HepG2 (cell line): ENCODE measurements around the gene ASAP2. TPM values are rescaled to one million over a fixed set of nuclear protein-coding genes. Genes with fewer than 3 reads are reported as not detected.

Experiments used
- FOXC1 ChIP-seq: sonication (generic); formaldehyde crosslinking; IDR thresholded peaks from 2 replicates; pipeline ENCODE4 v1.8.0; 2022; ENCODE audit warnings: mild to moderate bottlenecking, missing genetic modification reagents, borderline replicate concordance
- HOXA5 ChIP-seq: sonication (generic); formaldehyde crosslinking; IDR thresholded peaks from 2 replicates; pipeline ENCODE4 v1.4.0; 2020; ENCODE audit warnings: missing genetic modification reagents
- MBD4 ChIP-seq: IDR thresholded peaks from 2 replicates; pipeline ENCODE4 v1.6.1; 2012; ENCODE audit warnings: low read length, inconsistent platforms, borderline replicate concordance
- PAWR ChIP-seq: sonication (generic); formaldehyde crosslinking; IDR thresholded peaks from 2 replicates; pipeline ENCODE4 v1.4.0; 2020; ENCODE audit warnings: missing genetic modification reagents, mild to moderate bottlenecking, borderline replicate concordance
- RORA ChIP-seq: sonication (generic); formaldehyde crosslinking; IDR thresholded peaks from 2 replicates; pipeline ENCODE4 v1.5.0; 2020; ENCODE audit warnings: mild to moderate bottlenecking, missing genetic modification reagents, moderate library complexity
- THAP7 ChIP-seq: sonication (generic); formaldehyde crosslinking; IDR thresholded peaks from 2 replicates; pipeline ENCODE4 v1.8.1; 2023; ENCODE audit warnings: mild to moderate bottlenecking, missing genetic modification reagents
- ZNF124 ChIP-seq: sonication (generic); formaldehyde crosslinking; IDR thresholded peaks from 2 replicates; pipeline ENCODE4 v1.4.0; 2020; ENCODE audit warnings: missing genetic modification reagents
- ZNF326 ChIP-seq: sonication (generic); formaldehyde crosslinking; IDR thresholded peaks from 2 replicates; pipeline ENCODE4 v1.4.0; 2020; ENCODE audit warnings: missing genetic modification reagents, borderline replicate concordance
- ZNF484 ChIP-seq: sonication (generic); formaldehyde crosslinking; IDR thresholded peaks from 2 replicates; pipeline ENCODE4 v1.5.1; 2020; ENCODE audit warnings: mild to moderate bottlenecking, low read depth, missing genetic modification reagents, borderline replicate concordance
- ZNF567 ChIP-seq: sonication (generic); formaldehyde crosslinking; IDR thresholded peaks from 2 replicates; pipeline ENCODE4 v1.8.1; 2023; ENCODE audit warnings: mild to moderate bottlenecking, missing genetic modification reagents, borderline replicate concordance
- ZNF639 ChIP-seq: conservative IDR thresholded peaks from 2 replicates; pipeline ENCODE4 v1.6.1; 2018; ENCODE audit warnings: missing genetic modification reagents
- ZNF761 ChIP-seq: sonication (generic); formaldehyde crosslinking; conservative IDR thresholded peaks from 2 replicates; pipeline ENCODE4 v1.4.0; 2020; ENCODE audit warnings: mild to moderate bottlenecking, missing genetic modification reagents
- polyA plus RNA-seq, 8 experiments: library from polyadenylated mRNA; depleted of rRNA in 3 of 8; stranded (reverse) in 7 of 8; unstranded in 1 of 8; fragments of >200 nt; fragmentation: Illumina TruSeq in 4 of 8; extraction: Trizol in 4 of 8; gene quantifications; 2 replicates each; pipeline versions ENCODE4 v1.2.1 to v1.2.3, GENCODE V29; 2011 to 2016; ENCODE audit warnings: low read depth in 4 of 8, missing spikeins in 1 of 8, mixed read lengths in 1 of 8; ENCODE audit not compliant: insufficient read depth in 1 of 8
- total RNA-seq, 5 experiments: library from RNA; depleted of rRNA; stranded (reverse); fragments of >200 nt; fragmentation: Illumina TruSeq; extraction: Trizol; gene quantifications; 2 replicates each; pipeline ENCODE4 v1.2.3, GENCODE V29; 2016; ENCODE audit warnings: low read depth in 1 of 5
- TF ChIP-seq, protein P1 (sequence below): sonication (generic); formaldehyde crosslinking; IDR thresholded peaks from 2 replicates; pipeline ENCODE4 v1.9.0; 2021; ENCODE audit warnings: mild to moderate bottlenecking, missing genetic modification reagents
- TF ChIP-seq, protein P2 (sequence below): sonication (generic); formaldehyde crosslinking; IDR thresholded peaks from 2 replicates; pipeline ENCODE4 v1.5.0; 2020; ENCODE audit warnings: missing genetic modification reagents
- TF ChIP-seq, protein P3 (sequence below): IDR thresholded peaks from 2 replicates; pipeline ENCODE4 v1.6.1; 2012; ENCODE audit warnings: low read depth, low read length, improper control_type of control experiment
- TF ChIP-seq, protein P4 (sequence below): sonication (generic); formaldehyde crosslinking; IDR thresholded peaks from 2 replicates; pipeline ENCODE4 v1.8.1; 2023; ENCODE audit warnings: mild to moderate bottlenecking, moderate library complexity, missing genetic modification reagents

Gene ASAP2
- total and polyA plus RNA-seq, 2 of the 13 experiments (the other 11 are each of a cell fraction or from before 2014, with no cell fraction given): 7.3 to 22.3 TPM

DNA sequence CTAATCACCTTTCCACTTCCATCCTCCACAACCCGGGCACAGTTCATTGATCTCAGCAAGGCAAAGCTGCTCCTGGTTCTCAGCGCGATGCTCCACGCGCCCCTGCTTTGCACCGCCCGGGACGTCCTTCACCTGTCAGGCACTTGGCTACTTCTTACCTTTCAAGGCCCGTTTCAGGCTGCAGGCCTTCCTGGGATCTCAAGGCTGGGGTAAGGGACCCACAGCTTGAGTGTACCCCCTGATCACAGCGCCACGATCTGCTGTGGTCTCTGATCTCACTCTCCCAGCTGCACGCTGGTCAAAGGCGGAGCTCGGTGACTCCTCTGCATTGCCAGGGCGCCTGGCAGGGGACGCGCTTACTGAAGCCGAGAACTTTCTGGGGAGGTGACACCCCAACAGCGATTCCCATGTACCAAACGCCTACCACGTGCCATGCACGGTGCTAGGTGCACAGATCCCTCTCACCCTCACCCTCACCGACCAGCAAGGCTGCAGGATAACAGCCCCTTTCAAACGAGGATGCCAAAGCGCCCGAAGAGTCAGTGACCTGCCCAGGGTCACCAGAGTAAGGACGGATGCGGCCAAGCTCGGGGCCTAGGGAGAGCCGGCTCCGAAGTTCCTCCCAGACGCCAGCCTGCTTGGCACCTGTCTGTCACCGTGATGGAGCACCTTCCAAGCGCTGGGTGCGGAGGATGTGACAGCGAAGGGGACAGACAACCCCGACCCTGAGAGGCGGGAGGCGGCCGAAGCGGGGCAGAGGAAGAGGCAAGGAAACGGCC is 215.9 kb downstream of the ASAP2 start (continued):
- TF ChIP-seq, protein P1, sequence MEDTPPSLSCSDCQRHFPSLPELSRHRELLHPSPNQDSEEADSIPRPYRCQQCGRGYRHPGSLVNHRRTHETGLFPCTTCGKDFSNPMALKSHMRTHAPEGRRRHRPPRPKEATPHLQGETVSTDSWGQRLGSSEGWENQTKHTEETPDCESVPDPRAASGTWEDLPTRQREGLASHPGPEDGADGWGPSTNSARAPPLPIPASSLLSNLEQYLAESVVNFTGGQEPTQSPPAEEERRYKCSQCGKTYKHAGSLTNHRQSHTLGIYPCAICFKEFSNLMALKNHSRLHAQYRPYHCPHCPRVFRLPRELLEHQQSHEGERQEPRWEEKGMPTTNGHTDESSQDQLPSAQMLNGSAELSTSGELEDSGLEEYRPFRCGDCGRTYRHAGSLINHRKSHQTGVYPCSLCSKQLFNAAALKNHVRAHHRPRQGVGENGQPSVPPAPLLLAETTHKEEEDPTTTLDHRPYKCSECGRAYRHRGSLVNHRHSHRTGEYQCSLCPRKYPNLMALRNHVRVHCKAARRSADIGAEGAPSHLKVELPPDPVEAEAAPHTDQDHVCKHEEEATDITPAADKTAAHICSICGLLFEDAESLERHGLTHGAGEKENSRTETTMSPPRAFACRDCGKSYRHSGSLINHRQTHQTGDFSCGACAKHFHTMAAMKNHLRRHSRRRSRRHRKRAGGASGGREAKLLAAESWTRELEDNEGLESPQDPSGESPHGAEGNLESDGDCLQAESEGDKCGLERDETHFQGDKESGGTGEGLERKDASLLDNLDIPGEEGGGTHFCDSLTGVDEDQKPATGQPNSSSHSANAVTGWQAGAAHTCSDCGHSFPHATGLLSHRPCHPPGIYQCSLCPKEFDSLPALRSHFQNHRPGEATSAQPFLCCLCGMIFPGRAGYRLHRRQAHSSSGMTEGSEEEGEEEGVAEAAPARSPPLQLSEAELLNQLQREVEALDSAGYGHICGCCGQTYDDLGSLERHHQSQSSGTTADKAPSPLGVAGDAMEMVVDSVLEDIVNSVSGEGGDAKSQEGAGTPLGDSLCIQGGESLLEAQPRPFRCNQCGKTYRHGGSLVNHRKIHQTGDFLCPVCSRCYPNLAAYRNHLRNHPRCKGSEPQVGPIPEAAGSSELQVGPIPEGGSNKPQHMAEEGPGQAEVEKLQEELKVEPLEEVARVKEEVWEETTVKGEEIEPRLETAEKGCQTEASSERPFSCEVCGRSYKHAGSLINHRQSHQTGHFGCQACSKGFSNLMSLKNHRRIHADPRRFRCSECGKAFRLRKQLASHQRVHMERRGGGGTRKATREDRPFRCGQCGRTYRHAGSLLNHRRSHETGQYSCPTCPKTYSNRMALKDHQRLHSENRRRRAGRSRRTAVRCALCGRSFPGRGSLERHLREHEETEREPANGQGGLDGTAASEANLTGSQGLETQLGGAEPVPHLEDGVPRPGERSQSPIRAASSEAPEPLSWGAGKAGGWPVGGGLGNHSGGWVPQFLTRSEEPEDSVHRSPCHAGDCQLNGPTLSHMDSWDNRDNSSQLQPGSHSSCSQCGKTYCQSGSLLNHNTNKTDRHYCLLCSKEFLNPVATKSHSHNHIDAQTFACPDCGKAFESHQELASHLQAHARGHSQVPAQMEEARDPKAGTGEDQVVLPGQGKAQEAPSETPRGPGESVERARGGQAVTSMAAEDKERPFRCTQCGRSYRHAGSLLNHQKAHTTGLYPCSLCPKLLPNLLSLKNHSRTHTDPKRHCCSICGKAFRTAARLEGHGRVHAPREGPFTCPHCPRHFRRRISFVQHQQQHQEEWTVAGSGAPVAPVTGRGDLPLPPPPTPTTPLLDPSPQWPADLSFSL (CRISPR knock-in tag): 0 out of 2 replicates have a peak, but pooled peaks have one; percentile 39
- no peak; the same call in 1 of the 2 replicates for TF ChIP-seq ZNF639 (CRISPR knock-in tag)
- no peak for TF ChIP-seq THAP7
- TF ChIP-seq, protein P2, sequence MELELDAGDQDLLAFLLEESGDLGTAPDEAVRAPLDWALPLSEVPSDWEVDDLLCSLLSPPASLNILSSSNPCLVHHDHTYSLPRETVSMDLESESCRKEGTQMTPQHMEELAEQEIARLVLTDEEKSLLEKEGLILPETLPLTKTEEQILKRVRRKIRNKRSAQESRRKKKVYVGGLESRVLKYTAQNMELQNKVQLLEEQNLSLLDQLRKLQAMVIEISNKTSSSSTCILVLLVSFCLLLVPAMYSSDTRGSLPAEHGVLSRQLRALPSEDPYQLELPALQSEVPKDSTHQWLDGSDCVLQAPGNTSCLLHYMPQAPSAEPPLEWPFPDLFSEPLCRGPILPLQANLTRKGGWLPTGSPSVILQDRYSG (CRISPR knock-in tag): 0 out of 2 replicates have a peak, but pooled peaks have one; percentile 16
- no peak for TF ChIP-seq ZNF567 (CRISPR knock-in tag)
- peak; percentile 51; the same call in 1 of the 2 replicates for TF ChIP-seq FOXC1
- no peak for TF ChIP-seq ZNF326 (CRISPR knock-in tag)
- TF ChIP-seq, protein P3, sequence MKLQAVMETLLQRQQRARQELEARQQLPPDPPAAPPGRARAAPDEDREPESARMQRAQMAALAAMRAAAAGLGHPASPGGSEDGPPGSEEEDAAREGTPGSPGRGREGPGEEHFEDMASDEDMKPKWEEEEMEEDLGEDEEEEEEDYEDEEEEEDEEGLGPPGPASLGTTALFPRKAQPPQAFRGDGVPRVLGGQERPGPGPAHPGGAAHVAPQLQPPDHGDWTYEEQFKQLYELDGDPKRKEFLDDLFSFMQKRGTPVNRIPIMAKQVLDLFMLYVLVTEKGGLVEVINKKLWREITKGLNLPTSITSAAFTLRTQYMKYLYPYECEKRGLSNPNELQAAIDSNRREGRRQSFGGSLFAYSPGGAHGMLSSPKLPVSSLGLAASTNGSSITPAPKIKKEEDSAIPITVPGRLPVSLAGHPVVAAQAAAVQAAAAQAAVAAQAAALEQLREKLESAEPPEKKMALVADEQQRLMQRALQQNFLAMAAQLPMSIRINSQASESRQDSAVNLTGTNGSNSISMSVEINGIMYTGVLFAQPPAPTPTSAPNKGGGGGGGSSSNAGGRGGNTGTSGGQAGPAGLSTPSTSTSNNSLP: no peak
- TF ChIP-seq RORA (CRISPR knock-in tag): no peak
- TF ChIP-seq, protein P4, sequence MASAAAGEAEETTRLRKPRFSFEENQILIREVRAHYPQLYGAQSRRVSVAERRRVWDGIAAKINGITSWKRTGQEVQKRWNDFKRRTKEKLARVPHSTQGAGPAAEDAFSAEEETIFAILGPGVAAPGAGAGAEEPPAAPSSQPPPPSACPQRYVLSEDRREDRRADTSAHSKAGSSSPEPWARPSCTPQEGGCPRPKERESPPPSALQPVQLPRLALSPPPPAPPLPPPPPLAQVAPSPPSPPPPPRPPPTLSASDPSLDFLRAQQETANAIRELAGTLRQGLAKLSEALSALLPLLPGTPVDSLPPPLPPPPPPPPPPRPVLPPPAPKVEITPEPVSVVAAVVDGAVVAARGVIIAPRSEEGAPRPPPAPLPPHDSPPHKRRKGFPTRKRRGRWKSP (CRISPR knock-in tag): peak; percentile 47
- no peak for TF ChIP-seq ZNF484
- TF ChIP-seq ZNF124 (CRISPR knock-in tag): no peak
- TF ChIP-seq ZNF761 (CRISPR knock-in tag): no peak
- TF ChIP-seq PAWR (CRISPR knock-in tag): no peak
- TF ChIP-seq MBD4: no peak
- TF ChIP-seq HOXA5 (CRISPR knock-in tag): 0 out of 2 replicates have a peak, but pooled peaks have one; percentile 1
